Measurements from ENCODE around the gene OPN1SW. TPM values are rescaled to one million over a fixed set of nuclear protein-coding genes. Genes with fewer than 3 reads are reported as not detected.
A peak's percentile ranks its signal among the peaks of the same experiment; 100 is the strongest.

OPN1SW gene
- total RNA-seq, 1 donor from 2014 or later: not detected

GRCh38 chr7:128783143-128783861, 7.7 kb upstream of the OPN1SW start:
- TF ChIP-seq CTCF (IDR thresholded peaks at IDR 0.05; ENCODE audit: partially characterized antibody, unreplicated experiment): no peak
- peaks cover under 1% of the 10 kb centered on the region for H3K9me3 Mint-ChIP-seq (ENCODE audit: unreplicated experiment)
- no peak for DNase-seq
- peak overlapping the region; percentile 39 for H3K4me3 Mint-ChIP-seq (ENCODE audit: unreplicated experiment)
- H3K27me3 Mint-ChIP-seq (ENCODE audit: unreplicated experiment): peaks cover 7% of the 10 kb centered on the region
- H3K4me1 Mint-ChIP-seq (ENCODE audit: low read depth, unreplicated experiment): peaks cover 1% of the 10 kb centered on the region
- H3K27ac Mint-ChIP-seq (ENCODE audit: unreplicated experiment): no peak overlapping the region
- H3K36me3 Mint-ChIP-seq (ENCODE audit: unreplicated experiment): no peaks in the 10 kb centered on the region

- Mint-ChIP-seq H3K9me3 (ENCODE audit: unreplicated experiment) (no peaks in the 10 kb centered on the region), H3K4me3 (ENCODE audit: unreplicated experiment) (no peak overlapping the region), H3K27ac (ENCODE audit: unreplicated experiment) (no peak overlapping the region), H3K4me1 (ENCODE audit: low read depth, unreplicated experiment) (peaks cover 1% of the 10 kb centered on the region), H3K36me3 (ENCODE audit: unreplicated experiment) (no peaks in the 10 kb centered on the region), H3K27me3 (ENCODE audit: unreplicated experiment) (peaks cover 7% of the 10 kb centered on the region)
- TF ChIP-seq CTCF (IDR thresholded peaks at IDR 0.05; ENCODE audit: partially characterized antibody, unreplicated experiment): no peak
- DNase-seq: no peak
Observed at GRCh38 chr7:128781851-128782250, 6.3 kb upstream of the OPN1SW start.

- Mint-ChIP-seq H3K4me1 (ENCODE audit: low read depth, unreplicated experiment) (peaks cover 1% of the 10 kb centered on the region), H3K27ac (ENCODE audit: unreplicated experiment) (no peak overlapping the region), H3K9me3 (ENCODE audit: unreplicated experiment) (peaks cover 2% of the 10 kb centered on the region), H3K27me3 (ENCODE audit: unreplicated experiment) (peaks cover 7% of the 10 kb centered on the region), H3K36me3 (ENCODE audit: unreplicated experiment) (peaks cover 4% of the 10 kb centered on the region), H3K4me3 (ENCODE audit: unreplicated experiment) (no peak overlapping the region)
- TF ChIP-seq CTCF (IDR thresholded peaks at IDR 0.05; ENCODE audit: partially characterized antibody, unreplicated experiment): no peak
- DNase-seq: no peak
Observed at GRCh38 chr7:128781126-128781525, 5.5 kb upstream of the OPN1SW start.

- Mint-ChIP-seq H3K36me3 (ENCODE audit: unreplicated experiment) (peaks cover 12% of the 10 kb centered on the region), H3K4me3 (ENCODE audit: unreplicated experiment) (no peak overlapping the region), H3K27me3 (ENCODE audit: unreplicated experiment) (peaks cover 8% of the 10 kb centered on the region), H3K9me3 (ENCODE audit: unreplicated experiment) (peaks cover 9% of the 10 kb centered on the region), H3K4me1 (ENCODE audit: low read depth, unreplicated experiment) (peaks cover 1% of the 10 kb centered on the region), H3K27ac (ENCODE audit: unreplicated experiment) (no peak overlapping the region)
- TF ChIP-seq CTCF (IDR thresholded peaks at IDR 0.05; ENCODE audit: partially characterized antibody, unreplicated experiment): no peak
- no peak for DNase-seq
Observed at GRCh38 chr7:128778946-128779345, 3.4 kb upstream of the OPN1SW start.

Measured in glutamatergic neuron (in vitro differentiated cells).